ENCODE measurements around the gene PARP12. TPM values are rescaled to one million over a fixed set of nuclear protein-coding genes. Genes with fewer than 3 reads are reported as not detected.

Gene PARP12
- total RNA-seq, 1 donor from 2014 or later, result 58.1 TPM

DNA sequence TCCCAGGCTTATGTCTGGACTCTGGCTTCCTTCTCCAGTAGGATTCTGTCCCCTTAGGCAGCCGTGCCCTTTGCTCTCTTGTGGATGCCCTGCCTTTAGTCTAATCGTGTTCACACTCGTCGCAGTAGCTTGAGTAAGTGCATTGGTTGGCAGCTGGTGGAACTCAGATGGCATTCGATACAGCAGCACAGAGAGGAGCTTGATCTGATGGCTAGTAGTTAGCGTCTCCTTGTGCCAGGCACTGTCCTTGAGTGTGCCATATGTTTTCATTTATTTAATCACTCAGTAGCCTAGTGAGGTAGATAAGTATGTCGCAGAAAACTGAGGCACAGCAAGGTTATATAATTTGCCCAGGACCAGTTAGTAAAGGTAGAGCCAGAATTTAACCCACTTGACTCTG, 18.2 kb upstream of the PARP12 start:
- H3K9ac ChIP-seq (ENCODE audit: low read length), result no peak overlapping the region
- no peaks in the 10 kb centered on the region for H3K4me1 ChIP-seq (ENCODE audit: insufficient read depth, low read length)
- no peak overlapping the region for H3K4me3 ChIP-seq (ENCODE audit: insufficient read depth, low read depth, low read length)
- no peaks in the 10 kb centered on the region for H3K4me1 Mint-ChIP-seq (ENCODE audit: low read depth, unreplicated experiment)
- FAIRE-seq (no peak), DNase-seq (ENCODE audit: low read depth) (no peak)
- no peaks in the 10 kb centered on the region for H3K36me3 ChIP-seq (ENCODE audit: insufficient read depth, low read length)
- H3K27ac ChIP-seq (ENCODE audit: low read depth, low read length), result no peak overlapping the region
- H3K36me3 Mint-ChIP-seq (ENCODE audit: low read depth, unreplicated experiment), result peaks cover 6% of the 10 kb centered on the region
- H3K9me3 ChIP-seq (ENCODE audit: insufficient read depth, low read depth, low read length), result no peaks in the 10 kb centered on the region
- peaks cover 16% of the 10 kb centered on the region for H3K27me3 Mint-ChIP-seq (ENCODE audit: low read depth, unreplicated experiment)
- H4K20me1 ChIP-seq (ENCODE audit: insufficient read depth, low read length), result no peaks in the 10 kb centered on the region
- no peak overlapping the region for H3K4me2 ChIP-seq (ENCODE audit: low read length)
- no peaks in the 10 kb centered on the region for H3K79me2 ChIP-seq (ENCODE audit: insufficient read depth, low read length)
- no peak overlapping the region for H3K27ac Mint-ChIP-seq (ENCODE audit: unreplicated experiment)
- TF ChIP-seq, protein P1, sequence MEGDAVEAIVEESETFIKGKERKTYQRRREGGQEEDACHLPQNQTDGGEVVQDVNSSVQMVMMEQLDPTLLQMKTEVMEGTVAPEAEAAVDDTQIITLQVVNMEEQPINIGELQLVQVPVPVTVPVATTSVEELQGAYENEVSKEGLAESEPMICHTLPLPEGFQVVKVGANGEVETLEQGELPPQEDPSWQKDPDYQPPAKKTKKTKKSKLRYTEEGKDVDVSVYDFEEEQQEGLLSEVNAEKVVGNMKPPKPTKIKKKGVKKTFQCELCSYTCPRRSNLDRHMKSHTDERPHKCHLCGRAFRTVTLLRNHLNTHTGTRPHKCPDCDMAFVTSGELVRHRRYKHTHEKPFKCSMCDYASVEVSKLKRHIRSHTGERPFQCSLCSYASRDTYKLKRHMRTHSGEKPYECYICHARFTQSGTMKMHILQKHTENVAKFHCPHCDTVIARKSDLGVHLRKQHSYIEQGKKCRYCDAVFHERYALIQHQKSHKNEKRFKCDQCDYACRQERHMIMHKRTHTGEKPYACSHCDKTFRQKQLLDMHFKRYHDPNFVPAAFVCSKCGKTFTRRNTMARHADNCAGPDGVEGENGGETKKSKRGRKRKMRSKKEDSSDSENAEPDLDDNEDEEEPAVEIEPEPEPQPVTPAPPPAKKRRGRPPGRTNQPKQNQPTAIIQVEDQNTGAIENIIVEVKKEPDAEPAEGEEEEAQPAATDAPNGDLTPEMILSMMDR (IDR thresholded peaks at IDR 0.05; ENCODE audit: insufficient read depth, low read depth, low read length), result no peak
- TF ChIP-seq EZH2 (IDR thresholded peaks at IDR 0.05; ENCODE audit: insufficient read depth, low read length), result no peak
- no peak overlapping the region for H3K4me3 Mint-ChIP-seq (ENCODE audit: unreplicated experiment)
- H3K9me3 Mint-ChIP-seq (ENCODE audit: unreplicated experiment), result no peaks in the 10 kb centered on the region
- peaks cover 12% of the 10 kb centered on the region for H3K27me3 ChIP-seq (ENCODE audit: insufficient read depth, low read length)
- H2AFZ ChIP-seq (ENCODE audit: low read depth, low read length), result no peak overlapping the region

DNA sequence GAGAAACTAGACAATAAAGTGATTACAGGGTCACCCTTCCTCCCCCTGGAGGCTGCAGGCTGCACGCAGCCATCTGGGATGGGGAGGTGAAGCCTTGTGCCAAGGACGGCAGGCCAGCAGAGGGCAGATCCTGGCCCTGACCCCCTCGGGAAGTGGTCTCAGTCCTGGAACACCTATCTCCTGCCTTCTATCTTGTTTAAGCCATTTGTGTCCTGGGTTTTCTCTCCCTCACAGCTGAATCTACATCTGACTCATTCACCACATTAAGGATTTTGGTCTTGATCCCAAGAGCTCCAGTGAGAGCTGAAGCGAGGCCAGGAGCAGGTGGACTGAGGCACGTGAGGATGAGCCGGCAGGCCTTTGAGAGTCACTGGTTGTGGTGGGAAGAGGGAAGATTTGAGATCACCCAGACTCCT, 16.4 kb upstream of the PARP12 start:
- H3K27me3 Mint-ChIP-seq (ENCODE audit: low read depth, unreplicated experiment), result peaks cover 16% of the 10 kb centered on the region
- no peak overlapping the region for H3K4me2 ChIP-seq (ENCODE audit: low read length)
- H3K4me3 Mint-ChIP-seq (ENCODE audit: unreplicated experiment), result no peak overlapping the region
- H4K20me1 ChIP-seq (ENCODE audit: insufficient read depth, low read length), result no peaks in the 10 kb centered on the region
- TF ChIP-seq EZH2 (IDR thresholded peaks at IDR 0.05; ENCODE audit: insufficient read depth, low read length), result no peak
- TF ChIP-seq, protein P1 (IDR thresholded peaks at IDR 0.05; ENCODE audit: insufficient read depth, low read depth, low read length), result no peak
- no peaks in the 10 kb centered on the region for H3K9me3 ChIP-seq (ENCODE audit: insufficient read depth, low read depth, low read length)
- no peak overlapping the region for H3K9ac ChIP-seq (ENCODE audit: low read length)
- H3K4me3 ChIP-seq (ENCODE audit: insufficient read depth, low read depth, low read length), result no peak overlapping the region
- H3K27ac ChIP-seq (ENCODE audit: low read depth, low read length), result no peak overlapping the region
- no peaks in the 10 kb centered on the region for H3K36me3 ChIP-seq (ENCODE audit: insufficient read depth, low read length)
- no peaks in the 10 kb centered on the region for H3K9me3 Mint-ChIP-seq (ENCODE audit: unreplicated experiment)
- DNase-seq (ENCODE audit: low read depth) (peak; percentile 78), FAIRE-seq (no peak)
- peaks cover 6% of the 10 kb centered on the region for H3K36me3 Mint-ChIP-seq (ENCODE audit: low read depth, unreplicated experiment)
- H3K27me3 ChIP-seq (ENCODE audit: insufficient read depth, low read length), result peaks cover 15% of the 10 kb centered on the region
- no peak overlapping the region for H2AFZ ChIP-seq (ENCODE audit: low read depth, low read length)
- H3K79me2 ChIP-seq (ENCODE audit: insufficient read depth, low read length), result no peaks in the 10 kb centered on the region
- H3K27ac Mint-ChIP-seq (ENCODE audit: unreplicated experiment), result no peak overlapping the region
- H3K4me1 ChIP-seq (ENCODE audit: insufficient read depth, low read length), result no peaks in the 10 kb centered on the region
- peaks cover 2% of the 10 kb centered on the region for H3K4me1 Mint-ChIP-seq (ENCODE audit: low read depth, unreplicated experiment)

DNA sequence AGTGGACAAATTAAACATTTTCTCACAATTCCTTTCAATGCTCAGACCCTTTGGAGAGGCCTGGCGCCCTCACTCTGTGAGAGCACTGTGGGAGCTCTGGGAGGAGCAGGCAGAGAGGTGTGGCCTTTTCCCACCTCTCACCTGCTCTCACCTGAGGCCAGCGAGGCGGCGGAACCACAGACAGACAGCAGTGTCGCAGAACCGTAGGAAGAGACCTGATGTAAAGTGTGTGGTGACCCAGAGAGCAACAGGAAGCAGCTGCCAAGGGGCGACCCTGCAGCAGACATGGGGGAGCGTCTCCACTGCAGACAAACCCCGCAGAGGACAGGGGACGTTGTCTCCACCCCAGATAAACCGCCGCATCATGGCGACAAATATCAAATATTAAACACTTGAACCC, 15.6 kb upstream of the PARP12 start:
- peaks cover 21% of the 10 kb centered on the region for H3K27me3 ChIP-seq (ENCODE audit: insufficient read depth, low read length)
- no peaks in the 10 kb centered on the region for H3K9me3 ChIP-seq (ENCODE audit: insufficient read depth, low read depth, low read length)
- no peaks in the 10 kb centered on the region for H3K79me2 ChIP-seq (ENCODE audit: insufficient read depth, low read length)
- no peaks in the 10 kb centered on the region for H4K20me1 ChIP-seq (ENCODE audit: insufficient read depth, low read length)
- Mint-ChIP-seq H3K27ac (ENCODE audit: unreplicated experiment) (no peak overlapping the region), H3K27me3 (ENCODE audit: low read depth, unreplicated experiment) (peaks cover 16% of the 10 kb centered on the region), H3K9me3 (ENCODE audit: unreplicated experiment) (no peaks in the 10 kb centered on the region), H3K4me1 (ENCODE audit: low read depth, unreplicated experiment) (peaks cover 2% of the 10 kb centered on the region), H3K36me3 (ENCODE audit: low read depth, unreplicated experiment) (peaks cover 6% of the 10 kb centered on the region), H3K4me3 (ENCODE audit: unreplicated experiment) (no peak overlapping the region)
- H3K4me3 ChIP-seq (ENCODE audit: insufficient read depth, low read depth, low read length), result no peak overlapping the region
- H2AFZ ChIP-seq (ENCODE audit: low read depth, low read length), result no peak overlapping the region
- DNase-seq (ENCODE audit: low read depth) (no peak), FAIRE-seq (no peak)
- no peak overlapping the region for H3K4me2 ChIP-seq (ENCODE audit: low read length)
- H3K36me3 ChIP-seq (ENCODE audit: insufficient read depth, low read length), result no peaks in the 10 kb centered on the region
- no peak overlapping the region for H3K9ac ChIP-seq (ENCODE audit: low read length)
- H3K27ac ChIP-seq (ENCODE audit: low read depth, low read length), result no peak overlapping the region
- TF ChIP-seq, protein P1 (IDR thresholded peaks at IDR 0.05; ENCODE audit: insufficient read depth, low read depth, low read length), result no peak
- TF ChIP-seq EZH2 (IDR thresholded peaks at IDR 0.05; ENCODE audit: insufficient read depth, low read length), result no peak
- no peaks in the 10 kb centered on the region for H3K4me1 ChIP-seq (ENCODE audit: insufficient read depth, low read length)
